ENCODE measurements around the gene SCN5A.

Gene SCN5A

GRCh38 chr3:38555926-38556325 lies 93.6 kb downstream of the SCN5A start:
- DNase-seq: no peak

GRCh38 chr3:38555149-38555840 lies 94.2 kb downstream of the SCN5A start:
- DNase-seq: no peak

- no peak for DNase-seq
Observed at GRCh38 chr3:38554127-38554827, 95.2 kb downstream of the SCN5A start.

- no peak for DNase-seq
Observed at GRCh38 chr3:38553071-38553470, 96.4 kb downstream of the SCN5A start.

- DNase-seq: no peak
Observed at GRCh38 chr3:38552364-38552763, 97.1 kb downstream of the SCN5A start.

GRCh38 chr3:38551026-38551832 lies 98.3 kb downstream of the SCN5A start:
- DNase-seq: no peak

- DNase-seq: no peak
Observed at GRCh38 chr3:38549957-38550840, 99.3 kb downstream of the SCN5A start.

GRCh38 chr3:38549486-38549885 lies 100.0 kb downstream of the SCN5A start:
- no peak for DNase-seq

- no peak for DNase-seq
Observed at GRCh38 chr3:38549082-38549481, 100.4 kb downstream of the SCN5A start.

- DNase-seq: no peak
Observed at GRCh38 chr3:38548154-38548931, 101.1 kb downstream of the SCN5A start.

- no peak for DNase-seq
Observed at GRCh38 chr3:38545983-38546382, 103.5 kb downstream of the SCN5A start.

- DNase-seq: no peak
Observed at GRCh38 chr3:38545550-38545949, 103.9 kb downstream of the SCN5A start.

GRCh38 chr3:38544926-38545325 lies 104.6 kb downstream of the SCN5A start:
- no peak for DNase-seq

GRCh38 chr3:38543586-38543985 lies 105.9 kb downstream of the SCN5A start:
- DNase-seq: no peak

- DNase-seq: no peak
Observed at GRCh38 chr3:38542401-38543298, 106.8 kb downstream of the SCN5A start.

GRCh38 chr3:38541806-38542205 lies 107.7 kb downstream of the SCN5A start:
- DNase-seq: no peak

GRCh38 chr3:38538773-38539353 lies 110.6 kb downstream of the SCN5A start:
- no peak for DNase-seq

GRCh38 chr3:38536671-38537070 lies 112.8 kb downstream of the SCN5A start:
- DNase-seq: no peak

- DNase-seq: no peak
Observed at GRCh38 chr3:38534604-38535003, 114.9 kb downstream of the SCN5A start.

GRCh38 chr3:38534180-38534579 lies 115.3 kb downstream of the SCN5A start:
- no peak for DNase-seq

Measured in NCI-H2171 treated with DMSO at 0.1 percent for 48 hours (cell line).